Epithelial cell of proximal tubule (primary cell): ENCODE results near the gene TPRG1. TPM values are rescaled to one million over a fixed set of nuclear protein-coding genes. Genes with fewer than 3 reads are reported as not detected.

ENCODE experiments used
- DNase-seq: peaks from one replicate; pipeline ENCODE4 v3.0.0-alpha.2; 2011; ENCODE audit warnings: low read depth
- H3K4me3 ChIP-seq: 2 replicates; pipeline ENCODE4 v1.5.1; 2011; ENCODE audit warnings: low read depth, mild to moderate bottlenecking, low read length
- total RNA-seq: library from RNA; depleted of rRNA; stranded (reverse); fragments of >200 nt; gene quantifications from 2 replicates; pipeline ENCODE4 v1.2.3, GENCODE V29; 2015
- TF ChIP-seq, protein P1 (sequence below): conservative IDR thresholded peaks from 2 replicates; pipeline ENCODE4 v1.5.1; 2012; ENCODE audit warnings: low read depth, mild to moderate bottlenecking, low read length

Gene TPRG1
- total RNA-seq, 1 donor from 2014 or later, result not detected

DNA sequence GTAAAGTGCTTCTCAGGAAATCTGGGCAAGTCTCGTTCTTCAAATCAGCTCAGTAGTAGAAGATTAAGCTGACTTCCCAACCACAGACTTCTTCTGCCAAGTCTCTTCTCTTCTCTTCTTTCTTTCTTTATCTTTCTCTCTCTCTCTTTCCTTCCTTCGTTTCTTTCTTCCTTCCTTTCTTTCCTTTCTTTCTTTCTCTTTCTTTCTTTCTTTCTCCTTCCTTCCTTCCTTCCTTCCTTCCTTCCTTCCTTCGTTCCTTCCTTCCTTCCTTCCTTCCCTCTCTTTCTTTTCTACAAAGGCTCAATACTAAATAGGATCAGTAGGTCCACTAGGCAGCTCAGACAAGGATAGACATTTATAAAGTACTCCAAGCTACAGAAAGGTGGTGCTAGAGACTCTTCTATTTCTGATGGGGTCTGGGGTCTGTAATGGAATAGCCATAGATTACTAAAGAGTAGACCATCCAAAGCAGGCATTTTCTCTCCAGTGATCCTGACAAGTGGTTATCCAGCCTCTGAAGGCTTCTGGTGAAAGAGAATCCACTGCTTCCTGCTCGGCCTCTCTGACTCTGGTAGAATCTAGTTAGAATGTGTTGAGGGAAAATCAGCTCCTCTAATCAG lies 100.8 kb downstream of the TPRG1 start:
- no peak for DNase-seq
- no peak overlapping the region for H3K4me3 ChIP-seq
- TF ChIP-seq, protein P1, sequence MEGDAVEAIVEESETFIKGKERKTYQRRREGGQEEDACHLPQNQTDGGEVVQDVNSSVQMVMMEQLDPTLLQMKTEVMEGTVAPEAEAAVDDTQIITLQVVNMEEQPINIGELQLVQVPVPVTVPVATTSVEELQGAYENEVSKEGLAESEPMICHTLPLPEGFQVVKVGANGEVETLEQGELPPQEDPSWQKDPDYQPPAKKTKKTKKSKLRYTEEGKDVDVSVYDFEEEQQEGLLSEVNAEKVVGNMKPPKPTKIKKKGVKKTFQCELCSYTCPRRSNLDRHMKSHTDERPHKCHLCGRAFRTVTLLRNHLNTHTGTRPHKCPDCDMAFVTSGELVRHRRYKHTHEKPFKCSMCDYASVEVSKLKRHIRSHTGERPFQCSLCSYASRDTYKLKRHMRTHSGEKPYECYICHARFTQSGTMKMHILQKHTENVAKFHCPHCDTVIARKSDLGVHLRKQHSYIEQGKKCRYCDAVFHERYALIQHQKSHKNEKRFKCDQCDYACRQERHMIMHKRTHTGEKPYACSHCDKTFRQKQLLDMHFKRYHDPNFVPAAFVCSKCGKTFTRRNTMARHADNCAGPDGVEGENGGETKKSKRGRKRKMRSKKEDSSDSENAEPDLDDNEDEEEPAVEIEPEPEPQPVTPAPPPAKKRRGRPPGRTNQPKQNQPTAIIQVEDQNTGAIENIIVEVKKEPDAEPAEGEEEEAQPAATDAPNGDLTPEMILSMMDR, result peak; percentile 65

DNA sequence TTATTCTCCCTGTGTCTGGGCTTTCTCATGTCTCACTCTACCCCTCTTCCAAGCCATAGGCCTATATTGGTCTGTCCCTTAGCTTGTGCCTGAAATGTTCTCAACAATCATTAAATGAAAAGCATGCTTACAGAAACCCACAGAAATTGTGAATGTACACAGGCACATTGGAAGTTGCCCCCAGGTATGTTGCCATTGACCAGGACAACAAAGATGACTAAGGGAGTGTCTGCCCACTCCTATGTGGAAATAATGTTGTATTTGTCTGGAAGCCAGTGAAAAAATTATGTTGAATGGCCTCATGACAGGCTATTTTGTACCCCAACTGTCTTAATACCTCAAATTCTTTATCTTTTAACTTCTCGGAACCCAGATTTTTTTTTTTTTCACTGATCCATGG lies 102.0 kb downstream of the TPRG1 start:
- DNase-seq, result no peak
- H3K4me3 ChIP-seq, result no peak overlapping the region
- TF ChIP-seq, protein P1, result no peak

DNA sequence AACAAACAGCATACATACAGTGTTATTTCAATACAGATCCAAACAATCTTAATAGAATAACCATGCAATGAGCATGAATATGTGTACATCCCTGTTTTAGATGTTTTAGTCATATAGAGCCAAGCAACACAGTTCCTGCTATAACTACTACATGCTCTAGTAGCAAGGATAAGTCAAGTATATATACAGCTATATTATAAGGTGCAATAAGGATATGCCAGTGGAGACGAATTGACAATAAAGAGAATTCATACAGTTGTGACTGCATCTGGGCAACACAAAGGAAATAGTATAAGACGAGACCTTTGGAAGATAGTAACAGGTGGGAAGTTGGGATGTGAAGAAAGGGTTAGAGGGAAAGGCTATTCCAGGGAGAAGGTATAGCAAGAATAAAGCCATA lies 103.4 kb downstream of the TPRG1 start:
- TF ChIP-seq, protein P1, result no peak
- DNase-seq, result no peak
- no peak overlapping the region for H3K4me3 ChIP-seq

DNA sequence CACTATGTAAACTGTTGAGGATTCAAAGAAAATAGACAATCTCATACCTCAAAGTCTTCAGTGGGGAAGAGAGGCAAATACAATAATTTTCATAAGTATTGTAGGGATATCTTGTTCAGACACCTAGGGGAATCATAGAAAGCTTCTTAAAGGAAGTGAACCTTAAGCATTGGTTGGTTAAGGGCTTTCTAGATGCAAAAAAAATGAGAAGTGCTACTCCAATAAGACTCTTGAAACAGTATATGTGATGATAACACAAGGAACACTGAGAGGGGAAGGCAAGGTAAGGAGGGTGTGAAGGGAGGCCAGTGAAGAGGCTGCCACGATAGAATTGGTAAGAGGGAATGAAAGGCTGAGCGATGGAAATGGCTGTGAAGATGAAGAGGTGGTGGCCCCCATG lies 104.1 kb downstream of the TPRG1 start:
- H3K4me3 ChIP-seq, result no peak overlapping the region
- no peak for DNase-seq
- TF ChIP-seq, protein P1, result no peak

DNA sequence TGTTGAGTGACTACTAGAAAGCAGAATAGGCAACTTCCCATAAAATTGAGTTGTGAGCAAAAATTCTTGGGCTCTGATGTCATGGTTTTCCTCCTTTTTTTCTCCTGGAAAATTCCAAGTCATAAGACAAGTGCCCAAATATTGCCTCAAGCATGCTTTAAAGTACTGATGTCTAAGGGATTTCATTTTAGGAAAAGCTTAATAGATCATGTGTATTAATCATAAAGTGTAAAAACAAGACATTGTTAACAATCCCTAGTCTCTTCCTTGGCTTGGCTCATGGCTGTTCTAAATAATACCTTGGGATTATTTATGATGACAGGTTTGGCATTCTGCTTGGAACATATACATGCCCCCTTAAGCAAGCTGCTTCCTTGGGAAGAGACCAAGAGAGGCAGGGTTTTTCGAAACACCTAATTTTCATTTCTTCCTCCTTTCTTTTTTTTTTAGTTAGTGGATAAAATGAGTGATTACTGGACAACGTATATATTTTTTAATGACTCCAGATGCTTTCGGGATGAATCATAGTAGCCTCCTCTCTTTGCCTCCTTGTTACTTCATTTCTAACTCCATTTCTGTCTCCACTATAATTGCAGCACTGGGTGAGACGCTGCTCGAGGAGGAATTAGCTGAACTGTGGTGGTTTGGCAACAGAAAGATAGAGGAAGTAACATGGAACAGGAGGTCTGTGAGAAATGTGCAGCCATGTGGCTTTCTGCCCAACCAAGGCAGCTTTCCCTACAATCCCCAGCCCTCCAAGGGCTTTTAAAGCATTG lies 104.9 kb downstream of the TPRG1 start:
- TF ChIP-seq, protein P1, result no peak
- no peak overlapping the region for H3K4me3 ChIP-seq
- no peak for DNase-seq

DNA sequence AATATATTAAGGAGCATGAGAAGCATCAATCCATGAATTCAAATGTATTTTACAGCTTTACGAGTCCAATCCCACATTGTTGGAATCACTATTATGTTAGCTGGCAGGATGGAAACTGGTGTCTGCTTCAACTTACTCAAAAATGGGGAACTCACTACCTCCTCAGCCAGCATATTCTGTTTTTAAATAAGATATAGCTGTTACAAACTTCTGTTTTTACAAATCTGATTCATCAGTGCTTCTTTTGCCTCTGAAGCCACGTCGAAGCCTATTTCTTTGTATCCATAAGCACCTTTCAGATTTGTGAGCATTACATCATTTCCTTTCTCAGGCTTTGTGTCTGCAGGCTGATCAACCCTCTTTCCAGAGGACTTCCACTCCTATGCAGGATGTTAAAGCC lies 105.9 kb downstream of the TPRG1 start:
- DNase-seq, result no peak
- TF ChIP-seq, protein P1, result no peak

More for the DNA sequence above, 105.9 kb downstream of the TPRG1 start:
- H3K4me3 ChIP-seq, result no peak overlapping the region
